MM.1S (cell line): ENCODE results near the gene UNC5C.

ENCODE experiments used
- DNase-seq: peaks from one replicate; pipeline ENCODE4 v3.0.0-alpha.2; 2015
- H2AFZ ChIP-seq: fragments of 300-600 bp; sonication (generic); 2 replicates; pipeline ENCODE4 v1.6.0; 2016; ENCODE audit warnings: antibody characterized with exemption, low read length
- H3F3A ChIP-seq: fragments of 300-600 bp; sonication (generic); 2 replicates; pipeline ENCODE4 v1.6.1; 2016; ENCODE audit warnings: mild to moderate bottlenecking, antibody characterized with exemption, low read length, moderate library complexity, mixed read lengths; ENCODE audit not compliant: insufficient read depth
- H3K27ac ChIP-seq: fragments of 300-600 bp; sonication (generic); 2 replicates; pipeline ENCODE4 v1.5.1; 2016; ENCODE audit warnings: mild to moderate bottlenecking, low read length
- H3K27me3 ChIP-seq: fragments of 300-600 bp; sonication (generic); replicated peaks from 2 replicates; pipeline ENCODE4 v1.6.0; 2016; ENCODE audit warnings: low read length; ENCODE audit not compliant: insufficient read depth
- H3K36me3 ChIP-seq: fragments of 300-600 bp; sonication (generic); replicated peaks from 2 replicates; pipeline ENCODE4 v1.6.1; 2016; ENCODE audit warnings: mild to moderate bottlenecking, low read length, mixed read lengths; ENCODE audit not compliant: insufficient read depth
- H3K4me1 ChIP-seq: fragments of 300-600 bp; sonication (generic); 2 replicates; pipeline ENCODE4 v1.6.1; 2016; ENCODE audit warnings: low read length, mixed read lengths
- H3K4me2 ChIP-seq: fragments of 300-600 bp; sonication (generic); 2 replicates; pipeline ENCODE4 v1.6.0; 2016; ENCODE audit warnings: low read depth, low read length
- H3K4me3 ChIP-seq: fragments of 300-600 bp; sonication (generic); 2 replicates; pipeline ENCODE4 v1.5.1; 2016; ENCODE audit warnings: low read length, mixed read lengths
- H3K79me2 ChIP-seq: fragments of 300-600 bp; sonication (generic); 2 replicates; pipeline ENCODE4 v1.6.1; 2016; ENCODE audit warnings: mixed run types, low read length, mixed read lengths
- H3K9ac ChIP-seq: fragments of 300-600 bp; sonication (generic); 2 replicates; pipeline ENCODE4 v1.6.1; 2016; ENCODE audit warnings: low read length, mixed read lengths
- H3K9me2 ChIP-seq: fragments of 300-600 bp; sonication (generic); replicated peaks from 2 replicates; pipeline ENCODE4 v1.6.1; 2016; ENCODE audit warnings: mild to moderate bottlenecking, low read length, mixed read lengths; ENCODE audit not compliant: insufficient read depth
- H3K9me3 ChIP-seq: fragments of 300-600 bp; sonication (generic); replicated peaks from 2 replicates; pipeline ENCODE4 v1.6.1; 2016; ENCODE audit warnings: mild to moderate bottlenecking, low read length, mixed read lengths; ENCODE audit not compliant: insufficient read depth
- H4K20me1 ChIP-seq: fragments of 300-600 bp; sonication (generic); 2 replicates; pipeline ENCODE4 v1.6.1; 2016; ENCODE audit warnings: mild to moderate bottlenecking, low read length, moderate library complexity, mixed read lengths; ENCODE audit not compliant: insufficient read depth
- CTCF ChIP-seq: fragments of 300-600 bp; sonication (generic); IDR thresholded peaks from 2 replicates; pipeline ENCODE4 v1.5.1; 2016; ENCODE audit warnings: antibody characterized with exemption, low read length, mixed read lengths
- EZH2 ChIP-seq: fragments of 300-600 bp; sonication (generic); optimal IDR thresholded peaks from 2 replicates; pipeline ENCODE3; 2017; ENCODE audit warnings: low read depth, mild to moderate bottlenecking, antibody characterized with exemption, low read length, mixed read lengths
- EZH2phosphoT487 ChIP-seq: fragments of 300-600 bp; sonication (generic); IDR thresholded peaks from 2 replicates; pipeline ENCODE4 v1.6.1; 2018; ENCODE audit warnings: antibody characterized with exemption, low read length

Gene UNC5C

GRCh38 chr4:95360906-95361695 is 187.7 kb downstream of the UNC5C start:
- no peaks in the 10 kb centered on the region for H3K9me2 ChIP-seq
- no peaks in the 10 kb centered on the region for H3F3A ChIP-seq
- H3K27me3 ChIP-seq: no peaks in the 10 kb centered on the region
- no peak overlapping the region for H2AFZ ChIP-seq
- TF ChIP-seq EZH2phosphoT487: no peak
- TF ChIP-seq EZH2: no peak
- no peak for TF ChIP-seq CTCF
- no peaks in the 10 kb centered on the region for H3K36me3 ChIP-seq
- no peak overlapping the region for H3K27ac ChIP-seq
- no peaks in the 10 kb centered on the region for H3K4me1 ChIP-seq
- no peaks in the 10 kb centered on the region for H3K9me3 ChIP-seq
- no peak overlapping the region for H3K4me2 ChIP-seq
- no peak overlapping the region for H3K9ac ChIP-seq
- no peaks in the 10 kb centered on the region for H3K79me2 ChIP-seq
- DNase-seq: no peak
- H3K4me3 ChIP-seq: no peak overlapping the region
- no peaks in the 10 kb centered on the region for H4K20me1 ChIP-seq

- H3K9me2 ChIP-seq: no peaks in the 10 kb centered on the region
- no peaks in the 10 kb centered on the region for H3K36me3 ChIP-seq
- DNase-seq: no peak
- no peak overlapping the region for H2AFZ ChIP-seq
- no peak overlapping the region for H3K9ac ChIP-seq
- no peaks in the 10 kb centered on the region for H4K20me1 ChIP-seq
- no peak overlapping the region for H3K4me3 ChIP-seq
- H3F3A ChIP-seq: no peaks in the 10 kb centered on the region
- no peaks in the 10 kb centered on the region for H3K4me1 ChIP-seq
- H3K27ac ChIP-seq: no peak overlapping the region
- H3K9me3 ChIP-seq: no peaks in the 10 kb centered on the region
- H3K4me2 ChIP-seq: no peak overlapping the region
- no peaks in the 10 kb centered on the region for H3K79me2 ChIP-seq
- H3K27me3 ChIP-seq: no peaks in the 10 kb centered on the region
- TF ChIP-seq CTCF: no peak
- no peak for TF ChIP-seq EZH2
- no peak for TF ChIP-seq EZH2phosphoT487
These were observed 188.4 kb downstream of the UNC5C start for GRCh38 chr4:95360256-95360903.

- Histone ChIP-seq H3K9me3 (no peaks in the 10 kb centered on the region), H3K9ac (no peak overlapping the region), H3K79me2 (no peaks in the 10 kb centered on the region), H3K4me3 (no peak overlapping the region), H3K36me3 (no peaks in the 10 kb centered on the region), H3K27me3 (no peaks in the 10 kb centered on the region), H3K4me2 (no peak overlapping the region), H3K4me1 (no peaks in the 10 kb centered on the region), H3K9me2 (no peaks in the 10 kb centered on the region), H3K27ac (no peak overlapping the region), H4K20me1 (no peaks in the 10 kb centered on the region), H2AFZ (no peak overlapping the region), H3F3A (no peaks in the 10 kb centered on the region)
- TF ChIP-seq EZH2phosphoT487 (no peak), CTCF (no peak), EZH2 (no peak)
- no peak for DNase-seq
These were observed 190.4 kb downstream of the UNC5C start for GRCh38 chr4:95358421-95358820.
